Measurements from ENCODE around the gene MMD.
A peak's percentile ranks its signal among the peaks of the same experiment; 100 is the strongest.
"Not testable (repeated sequence)": the region's sequence is repeated elsewhere in the genome, so short reads cannot be mapped to it uniquely, and the experiment has no call there.

The MMD gene

GRCh38 chr17:55391764-55392467 is 29.7 kb downstream of the MMD start:
- no peak for DNase-seq (ENCODE audit: low spot score)

GRCh38 chr17:55391244-55391757 is 30.3 kb downstream of the MMD start:
- no peak for DNase-seq (ENCODE audit: low spot score)

GRCh38 chr17:55390364-55390977 is 31.2 kb downstream of the MMD start:
- no peak for DNase-seq (ENCODE audit: low spot score)

- DNase-seq (ENCODE audit: low spot score) = not testable (repeated sequence)
Observed at GRCh38 chr17:55389715-55390114, 31.9 kb downstream of the MMD start.

GRCh38 chr17:55388842-55389241 is 32.8 kb downstream of the MMD start:
- DNase-seq (ENCODE audit: low spot score) = no peak

GRCh38 chr17:55386796-55387332 is 34.8 kb downstream of the MMD start:
- DNase-seq (ENCODE audit: low spot score) = no peak

- DNase-seq (ENCODE audit: low spot score) = no peak
Observed at GRCh38 chr17:55384643-55385232, 36.9 kb downstream of the MMD start.

GRCh38 chr17:55383771-55384642 is 37.6 kb downstream of the MMD start:
- DNase-seq (ENCODE audit: low spot score) = no peak

GRCh38 chr17:55381017-55381770 is 40.4 kb downstream of the MMD start:
- no peak for DNase-seq (ENCODE audit: low spot score)

GRCh38 chr17:55377671-55378275 is 43.9 kb downstream of the MMD start:
- DNase-seq (ENCODE audit: low spot score) = no peak

- DNase-seq (ENCODE audit: low spot score) = no peak
Observed at GRCh38 chr17:55368706-55369105, 52.9 kb downstream of the MMD start.

GRCh38 chr17:55366020-55366481 is 55.6 kb downstream of the MMD start:
- no peak for DNase-seq (ENCODE audit: low spot score)

GRCh38 chr17:55363033-55363432 is 58.6 kb downstream of the MMD start:
- no peak for DNase-seq (ENCODE audit: low spot score)

- no peak for DNase-seq (ENCODE audit: low spot score)
Observed at GRCh38 chr17:55360971-55361370, 60.7 kb downstream of the MMD start.

- DNase-seq (ENCODE audit: low spot score) = peak; percentile 78
Observed at GRCh38 chr17:55356434-55357328, 65.0 kb downstream of the MMD start.

GRCh38 chr17:55354941-55355340 is 66.7 kb downstream of the MMD start:
- no peak for DNase-seq (ENCODE audit: low spot score)

GRCh38 chr17:55354010-55354409 is 67.6 kb downstream of the MMD start:
- DNase-seq (ENCODE audit: low spot score) = no peak

GRCh38 chr17:55351226-55351625 is 70.4 kb downstream of the MMD start:
- no peak for DNase-seq (ENCODE audit: low spot score)

- DNase-seq (ENCODE audit: low spot score) = no peak
Observed at GRCh38 chr17:55350825-55351205, 70.8 kb downstream of the MMD start.

All from GM03348 (cell line).